ENCODE results near the gene ALKBH7.
A peak's percentile ranks its signal among the peaks of the same experiment; 100 is the strongest.

The ALKBH7 gene, protein sequence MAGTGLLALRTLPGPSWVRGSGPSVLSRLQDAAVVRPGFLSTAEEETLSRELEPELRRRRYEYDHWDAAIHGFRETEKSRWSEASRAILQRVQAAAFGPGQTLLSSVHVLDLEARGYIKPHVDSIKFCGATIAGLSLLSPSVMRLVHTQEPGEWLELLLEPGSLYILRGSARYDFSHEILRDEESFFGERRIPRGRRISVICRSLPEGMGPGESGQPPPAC

DNA sequence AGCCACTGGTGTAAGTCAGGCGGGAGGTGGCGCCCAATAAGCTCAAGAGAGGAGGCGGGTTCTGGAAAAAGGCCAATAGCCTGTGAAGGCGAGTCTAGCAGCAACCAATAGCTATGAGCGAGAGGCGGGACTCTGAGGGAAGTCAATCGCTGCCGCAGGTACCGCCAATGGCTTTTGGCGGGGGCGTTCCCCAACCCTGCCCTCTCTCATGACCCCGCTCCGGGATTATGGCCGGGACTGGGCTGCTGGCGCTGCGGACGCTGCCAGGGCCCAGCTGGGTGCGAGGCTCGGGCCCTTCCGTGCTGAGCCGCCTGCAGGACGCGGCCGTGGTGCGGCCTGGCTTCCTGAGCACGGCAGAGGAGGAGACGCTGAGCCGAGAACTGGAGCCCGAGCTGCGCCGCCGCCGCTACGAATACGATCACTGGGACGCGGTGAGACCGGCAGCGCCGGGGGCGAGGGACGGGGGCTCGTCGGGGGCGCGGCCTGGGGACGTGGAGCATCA is at the start of gene ALKBH7:
TSS of gene ALKBH7 (plus strand) at position 201 of the 502 bp plus-strand sequence. CDS start at position 228, 27 bp downstream.
- Histone ChIP-seq H3K4me1 (ENCODE audit: insufficient read depth, insufficient read length) (peaks cover 29% of the 10 kb centered on the region), H3K36me3 (ENCODE audit: insufficient read depth, insufficient read length, low read length) (peaks cover 47% of the 10 kb centered on the region), H3K27me3 (ENCODE audit: insufficient read depth, insufficient read length) (no peaks in the 10 kb centered on the region), H3K9me3 (ENCODE audit: insufficient read depth, low read length) (no peaks in the 10 kb centered on the region), H3K9ac (ENCODE audit: insufficient read length, low read depth) (peak within 1 kb of the TSS; percentile 89), H3K4me3 (ENCODE audit: insufficient read length, low read depth) (peak within 1 kb of the TSS; percentile 91)
- DNase-seq (ENCODE audit: low read depth, low spot score) = peak; percentile 99
- TF ChIP-seq ZNF274 (IDR thresholded peaks at IDR 0.05; ENCODE audit: low read depth, low read length) (no peak), YY1 (IDR thresholded peaks at IDR 0.05; ENCODE audit: insufficient read depth, insufficient read length) (no peak), SUZ12 (IDR thresholded peaks at IDR 0.05; ENCODE audit: extremely low read depth, insufficient read depth, insufficient read length) (no peak)

DNA sequence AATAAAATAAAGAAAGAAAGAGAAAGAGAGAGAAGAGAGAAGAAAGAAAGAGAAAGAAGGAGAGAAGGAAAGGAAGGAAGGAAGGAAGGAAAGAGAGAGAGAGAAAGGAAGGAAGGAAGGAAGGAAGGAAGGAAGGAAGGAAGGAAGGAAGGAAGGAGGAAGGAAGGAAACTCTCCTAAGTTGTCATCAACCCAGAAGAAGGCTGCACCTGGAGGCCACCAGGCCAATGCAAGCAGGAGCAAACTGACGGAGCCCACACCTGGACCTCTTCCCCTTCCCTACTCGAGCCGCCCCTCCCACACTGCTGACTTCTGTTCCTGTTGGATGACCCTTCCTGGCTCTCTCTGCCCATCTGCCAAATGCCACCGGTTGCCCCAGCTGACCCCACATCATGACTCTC is 47.8 kb upstream of the ALKBH7 start:
- H3K9me3 ChIP-seq (ENCODE audit: insufficient read depth, low read length) = no peaks in the 10 kb centered on the region; the same call in 1 of the 2 replicates
- TF ChIP-seq YY1 (IDR thresholded peaks at IDR 0.05; ENCODE audit: insufficient read depth, insufficient read length) (no peak), ZNF274 (IDR thresholded peaks at IDR 0.05; ENCODE audit: low read depth, low read length) (no peak), SUZ12 (IDR thresholded peaks at IDR 0.05; ENCODE audit: extremely low read depth, insufficient read depth, insufficient read length) (no peak)
- H3K27me3 ChIP-seq (ENCODE audit: insufficient read depth, insufficient read length) = no peaks in the 10 kb centered on the region
- no peak overlapping the region for H3K9ac ChIP-seq (ENCODE audit: insufficient read length, low read depth)
- no peaks in the 10 kb centered on the region for H3K4me1 ChIP-seq (ENCODE audit: insufficient read depth, insufficient read length)
- no peaks in the 10 kb centered on the region for H3K36me3 ChIP-seq (ENCODE audit: insufficient read depth, insufficient read length, low read length)
- DNase-seq (ENCODE audit: low read depth, low spot score) = no peak
- H3K4me3 ChIP-seq (ENCODE audit: insufficient read length, low read depth) = no peak overlapping the region

DNA sequence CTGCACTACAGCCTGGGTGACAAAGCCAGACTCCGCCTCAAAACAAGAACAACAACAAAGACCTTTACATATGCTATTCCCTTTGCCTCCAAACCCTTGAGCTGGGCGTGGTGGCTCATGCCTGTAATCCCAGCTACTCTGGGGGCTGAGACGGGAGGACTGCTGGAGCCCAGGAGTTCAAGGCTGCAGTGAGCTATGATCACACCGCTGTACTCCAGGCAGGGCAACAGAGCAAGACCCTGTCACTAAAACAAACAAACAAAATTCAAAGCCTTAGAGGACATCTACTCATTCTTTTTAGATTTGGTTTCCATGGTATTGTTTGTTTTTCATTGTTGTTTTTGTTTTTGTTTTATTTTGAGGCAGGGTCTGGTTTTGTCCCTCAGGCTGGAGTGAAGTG is 47.0 kb upstream of the ALKBH7 start:
- no peak for DNase-seq (ENCODE audit: low read depth, low spot score)
- no peak for TF ChIP-seq YY1 (IDR thresholded peaks at IDR 0.05; ENCODE audit: insufficient read depth, insufficient read length)
- TF ChIP-seq SUZ12 (IDR thresholded peaks at IDR 0.05; ENCODE audit: extremely low read depth, insufficient read depth, insufficient read length) = no peak
- TF ChIP-seq ZNF274 (IDR thresholded peaks at IDR 0.05; ENCODE audit: low read depth, low read length) = no peak
- Histone ChIP-seq H3K4me1 (ENCODE audit: insufficient read depth, insufficient read length) (no peaks in the 10 kb centered on the region), H3K36me3 (ENCODE audit: insufficient read depth, insufficient read length, low read length) (no peaks in the 10 kb centered on the region), H3K9me3 (ENCODE audit: insufficient read depth, low read length) (no peaks in the 10 kb centered on the region; the same call in 1 of the 2 replicates), H3K9ac (ENCODE audit: insufficient read length, low read depth) (no peak overlapping the region), H3K27me3 (ENCODE audit: insufficient read depth, insufficient read length) (no peaks in the 10 kb centered on the region), H3K4me3 (ENCODE audit: insufficient read length, low read depth) (no peak overlapping the region)

DNA sequence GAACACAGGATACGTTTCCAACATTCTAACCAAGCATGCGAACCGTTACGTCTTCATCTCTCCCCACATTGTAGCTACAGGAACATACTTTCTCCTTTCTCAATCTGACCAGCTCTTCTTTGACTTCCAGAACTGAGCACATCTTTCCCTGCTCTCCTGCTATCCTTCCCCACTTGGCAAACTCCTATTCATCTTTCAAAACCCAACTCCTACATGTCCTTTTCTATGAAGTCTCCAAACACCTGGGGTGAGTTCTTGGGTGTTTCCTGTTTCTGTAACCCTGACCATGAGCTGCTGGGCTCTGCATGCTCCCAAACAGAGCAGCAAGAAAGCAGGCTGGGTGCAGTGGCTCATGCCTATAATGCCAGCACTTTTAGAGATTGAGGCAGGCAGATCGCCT is 45.8 kb upstream of the ALKBH7 start:
- H3K4me1 ChIP-seq (ENCODE audit: insufficient read depth, insufficient read length) = peaks cover 3% of the 10 kb centered on the region
- no peaks in the 10 kb centered on the region; the same call in 1 of the 2 replicates for H3K9me3 ChIP-seq (ENCODE audit: insufficient read depth, low read length)
- no peak overlapping the region for H3K4me3 ChIP-seq (ENCODE audit: insufficient read length, low read depth)
- DNase-seq (ENCODE audit: low read depth, low spot score) = no peak
- H3K9ac ChIP-seq (ENCODE audit: insufficient read length, low read depth) = no peak overlapping the region
- TF ChIP-seq YY1 (IDR thresholded peaks at IDR 0.05; ENCODE audit: insufficient read depth, insufficient read length) = no peak
- TF ChIP-seq ZNF274 (IDR thresholded peaks at IDR 0.05; ENCODE audit: low read depth, low read length) = no peak
- TF ChIP-seq SUZ12 (IDR thresholded peaks at IDR 0.05; ENCODE audit: extremely low read depth, insufficient read depth, insufficient read length) = no peak
- no peaks in the 10 kb centered on the region for H3K36me3 ChIP-seq (ENCODE audit: insufficient read depth, insufficient read length, low read length)
- no peaks in the 10 kb centered on the region for H3K27me3 ChIP-seq (ENCODE audit: insufficient read depth, insufficient read length)

DNA sequence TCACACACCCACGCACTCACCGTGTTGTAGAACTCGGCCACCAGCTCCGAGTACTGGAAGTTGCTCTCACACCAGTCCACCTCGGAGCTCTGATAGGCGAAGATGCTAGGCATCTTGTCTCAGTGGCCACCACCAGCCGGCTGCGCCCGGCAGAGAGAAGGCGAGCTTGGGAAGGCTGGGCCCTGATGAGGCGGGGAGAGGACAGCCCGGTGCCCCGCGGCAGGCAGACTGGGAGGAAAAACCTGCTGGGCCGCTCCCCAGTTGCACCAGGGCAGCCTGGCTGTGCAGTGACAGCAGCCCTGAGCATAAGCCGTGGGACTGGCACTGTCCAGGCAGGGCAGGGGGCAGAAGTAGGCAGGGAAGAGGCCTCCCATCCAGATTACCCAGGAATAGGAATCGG is 39.2 kb upstream of the ALKBH7 start, which contains the start of gene ACER1:
TSS of gene ACER1 (minus strand) at position 174 of the 400 bp plus-strand sequence. CDS start at position 113, 61 bp downstream.
- Histone ChIP-seq H3K4me1 (ENCODE audit: insufficient read depth, insufficient read length) (peaks cover 6% of the 10 kb centered on the region), H3K4me3 (ENCODE audit: insufficient read length, low read depth) (no peak within 1 kb of the TSS), H3K9ac (ENCODE audit: insufficient read length, low read depth) (no peak within 1 kb of the TSS), H3K36me3 (ENCODE audit: insufficient read depth, insufficient read length, low read length) (no peaks in the 10 kb centered on the region), H3K9me3 (ENCODE audit: insufficient read depth, low read length) (no peaks in the 10 kb centered on the region), H3K27me3 (ENCODE audit: insufficient read depth, insufficient read length) (no peaks in the 10 kb centered on the region)
- no peak for DNase-seq (ENCODE audit: low read depth, low spot score)
- TF ChIP-seq SUZ12 (IDR thresholded peaks at IDR 0.05; ENCODE audit: extremely low read depth, insufficient read depth, insufficient read length) = no peak
- TF ChIP-seq ZNF274 (IDR thresholded peaks at IDR 0.05; ENCODE audit: low read depth, low read length) = no peak
- TF ChIP-seq YY1 (IDR thresholded peaks at IDR 0.05; ENCODE audit: insufficient read depth, insufficient read length) = no peak

DNA sequence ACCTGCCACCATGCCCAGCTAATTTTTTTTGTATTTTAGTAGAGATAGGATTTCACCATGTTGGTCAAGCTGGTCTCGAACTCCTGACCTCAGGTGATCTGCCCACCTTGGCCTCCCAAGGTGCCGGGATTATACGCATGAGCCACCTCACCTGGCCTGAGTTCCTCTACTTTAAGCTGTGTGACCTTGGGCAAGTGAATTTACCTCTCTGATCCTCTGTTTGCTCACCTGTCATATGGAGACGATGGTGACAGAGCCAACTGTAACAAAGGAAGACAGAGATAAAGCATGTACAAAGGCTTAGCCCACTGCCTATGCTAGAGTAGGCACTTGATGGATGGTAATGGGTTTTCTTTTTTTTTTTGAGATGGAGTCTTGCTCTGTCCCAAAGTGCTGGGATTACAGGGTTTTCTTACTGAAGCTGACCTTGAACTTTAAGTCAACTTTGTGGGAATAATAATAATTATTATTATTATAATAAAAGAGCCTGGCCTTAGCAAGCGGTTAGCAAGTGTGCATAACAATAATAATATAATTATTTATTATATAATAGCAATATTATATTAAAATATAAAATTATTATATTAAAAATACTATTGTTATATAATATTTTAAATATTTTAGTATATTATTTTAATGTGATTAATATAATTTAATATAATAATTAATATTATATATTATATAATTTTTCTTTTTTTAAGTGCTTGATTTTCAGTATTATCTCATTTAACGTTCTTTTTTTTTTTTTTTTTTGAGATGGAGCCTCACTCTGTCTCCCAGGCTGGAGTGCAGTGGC is 37.9 kb upstream of the ALKBH7 start:
- no peak overlapping the region for H3K9ac ChIP-seq (ENCODE audit: insufficient read length, low read depth)
- TF ChIP-seq YY1 (IDR thresholded peaks at IDR 0.05; ENCODE audit: insufficient read depth, insufficient read length) = no peak
- TF ChIP-seq SUZ12 (IDR thresholded peaks at IDR 0.05; ENCODE audit: extremely low read depth, insufficient read depth, insufficient read length) = no peak
- TF ChIP-seq ZNF274 (IDR thresholded peaks at IDR 0.05; ENCODE audit: low read depth, low read length) = no peak

More for the DNA sequence above, 37.9 kb upstream of the ALKBH7 start:
- Histone ChIP-seq H3K27me3 (ENCODE audit: insufficient read depth, insufficient read length) (no peaks in the 10 kb centered on the region), H3K9me3 (ENCODE audit: insufficient read depth, low read length) (no peaks in the 10 kb centered on the region), H3K4me3 (ENCODE audit: insufficient read length, low read depth) (no peak overlapping the region), H3K4me1 (ENCODE audit: insufficient read depth, insufficient read length) (peaks cover 6% of the 10 kb centered on the region), H3K36me3 (ENCODE audit: insufficient read depth, insufficient read length, low read length) (no peaks in the 10 kb centered on the region)
- DNase-seq (ENCODE audit: low read depth, low spot score) = no peak
